Calu3 (cell line): ENCODE data around the gene COA5. TPM values are rescaled to one million over a fixed set of nuclear protein-coding genes. Genes with fewer than 3 reads are reported as not detected.

ENCODE experiments used
- BruUV-seq: library from RNA; stranded (reverse); fragments of 400-500 nt; replicated peaks from 2 replicates; lab custom pipeline; 2021; lab: Mats Ljungman, UMichigan
- CTCF ChIA-PET: fragments of 300-600 bp; sonication (Branson Sonifier 250); formaldehyde crosslinking; loops from one replicate; lab custom pipeline; 2022; ENCODE audit warnings: antibody characterized with exemption; lab: Charles Lee
- DNase-seq: peaks from one replicate; pipeline ENCODE4 v3.0.0; 2022
- H3K27ac Mint-ChIP-seq: one replicate; pipeline ENCODE4 v1.8.0; 2022; ENCODE audit warnings: mixed read lengths; ENCODE audit not compliant: unreplicated experiment
- H3K27me3 Mint-ChIP-seq: one replicate; pipeline ENCODE4 v1.8.0; 2022; ENCODE audit warnings: mixed read lengths; ENCODE audit not compliant: unreplicated experiment
- H3K36me3 Mint-ChIP-seq: one replicate; pipeline ENCODE4 v1.8.0; 2022; ENCODE audit warnings: mild to moderate bottlenecking, moderate library complexity, mixed read lengths; ENCODE audit not compliant: insufficient read depth, unreplicated experiment
- H3K4me1 Mint-ChIP-seq: one replicate; pipeline ENCODE4 v1.8.0; 2022; ENCODE audit warnings: mild to moderate bottlenecking, low read depth, mixed read lengths; ENCODE audit not compliant: unreplicated experiment
- H3K4me3 Mint-ChIP-seq: one replicate; pipeline ENCODE4 v1.8.0; 2022; ENCODE audit warnings: mild to moderate bottlenecking, low read depth, moderate library complexity, mixed read lengths; ENCODE audit not compliant: unreplicated experiment
- H3K9me3 Mint-ChIP-seq: one replicate; pipeline ENCODE4 v1.8.0; 2022; ENCODE audit warnings: low read depth, mixed read lengths; ENCODE audit not compliant: unreplicated experiment
- intact Hi-C: fragments of 100-400 bp; cut with micrococcal nuclease; formaldehyde crosslinking; loops from one replicate; pipeline ENCODE4 v1.10.0; 2022; ENCODE audit not compliant: unreplicated experiment
- total RNA-seq: library from RNA; stranded (reverse); gene quantifications from 2 replicates; pipeline ENCODE4 v1.2.3, GENCODE V29; 2022
- TF ChIP-seq, protein P1 (sequence below): fragments of 200-600 bp; IDR thresholded peaks from one replicate; pipeline ENCODE4 v1.8.0; 2022; ENCODE audit warnings: antibody characterized with exemption; ENCODE audit not compliant: unreplicated experiment

The COA5 gene
- total RNA-seq, 1 experiment from 2014 or later = 24.9 TPM

DNA sequence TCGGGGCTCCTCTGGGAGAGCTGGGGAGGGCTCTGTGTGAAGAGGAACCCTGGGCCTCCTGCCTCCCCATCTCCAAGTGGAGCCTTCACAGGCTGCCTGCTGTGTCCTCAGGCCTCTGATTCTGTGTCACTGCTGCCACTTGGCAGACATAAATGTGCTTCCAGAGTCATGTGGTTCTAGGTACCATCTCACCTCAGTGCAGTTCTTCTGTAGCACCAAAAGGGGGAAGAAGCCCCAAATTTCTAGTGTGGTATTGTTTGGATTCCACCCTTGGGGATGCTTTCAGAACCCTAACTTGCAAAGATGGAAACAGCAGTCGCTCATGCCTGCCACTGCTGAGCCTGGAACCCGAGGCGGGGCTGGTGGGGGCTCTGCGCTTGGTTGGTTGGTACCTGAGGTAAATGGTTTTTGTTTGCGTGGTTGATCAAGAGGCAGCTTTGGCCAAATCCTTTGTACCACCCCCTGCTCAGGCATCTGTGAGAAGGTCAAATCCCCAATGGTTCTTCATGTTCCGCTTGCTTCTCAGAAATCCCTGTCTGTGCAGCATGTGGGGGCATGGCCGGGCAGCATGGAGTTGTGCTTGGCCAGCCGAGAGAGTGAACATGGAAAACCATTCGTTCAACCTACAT, 27.5 kb downstream of the COA5 start:
- TF ChIP-seq, protein P1, sequence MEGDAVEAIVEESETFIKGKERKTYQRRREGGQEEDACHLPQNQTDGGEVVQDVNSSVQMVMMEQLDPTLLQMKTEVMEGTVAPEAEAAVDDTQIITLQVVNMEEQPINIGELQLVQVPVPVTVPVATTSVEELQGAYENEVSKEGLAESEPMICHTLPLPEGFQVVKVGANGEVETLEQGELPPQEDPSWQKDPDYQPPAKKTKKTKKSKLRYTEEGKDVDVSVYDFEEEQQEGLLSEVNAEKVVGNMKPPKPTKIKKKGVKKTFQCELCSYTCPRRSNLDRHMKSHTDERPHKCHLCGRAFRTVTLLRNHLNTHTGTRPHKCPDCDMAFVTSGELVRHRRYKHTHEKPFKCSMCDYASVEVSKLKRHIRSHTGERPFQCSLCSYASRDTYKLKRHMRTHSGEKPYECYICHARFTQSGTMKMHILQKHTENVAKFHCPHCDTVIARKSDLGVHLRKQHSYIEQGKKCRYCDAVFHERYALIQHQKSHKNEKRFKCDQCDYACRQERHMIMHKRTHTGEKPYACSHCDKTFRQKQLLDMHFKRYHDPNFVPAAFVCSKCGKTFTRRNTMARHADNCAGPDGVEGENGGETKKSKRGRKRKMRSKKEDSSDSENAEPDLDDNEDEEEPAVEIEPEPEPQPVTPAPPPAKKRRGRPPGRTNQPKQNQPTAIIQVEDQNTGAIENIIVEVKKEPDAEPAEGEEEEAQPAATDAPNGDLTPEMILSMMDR = no peak
- CTCF ChIA-PET = no interaction called here
- no TSS peak for BruUV-seq

DNA sequence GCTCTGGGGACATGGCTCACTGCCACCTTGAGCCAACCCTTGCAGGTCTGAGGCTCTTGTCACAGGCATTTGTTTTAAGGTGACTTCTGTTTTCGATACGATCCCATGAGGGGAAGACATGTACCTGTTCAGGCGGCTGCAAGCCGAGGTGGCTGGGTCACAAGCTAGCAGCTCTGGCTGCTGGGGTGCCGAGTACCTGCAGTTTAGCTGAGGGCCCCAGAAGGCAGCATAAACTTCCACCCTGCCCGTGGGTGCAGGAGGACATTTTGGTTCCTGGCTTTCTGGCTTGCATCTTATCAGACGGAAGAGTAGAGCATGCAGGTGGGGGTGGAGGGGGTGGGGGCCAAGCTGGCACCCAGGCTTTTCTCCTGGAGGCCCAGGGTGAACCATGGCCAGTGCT, 28.4 kb downstream of the COA5 start:
- CTCF ChIA-PET = no interaction called here
- no TSS peak for BruUV-seq

More for the DNA sequence above, 27.5 kb downstream of the COA5 start:
- peaks cover 6% of the 10 kb centered on the region for H3K36me3 Mint-ChIP-seq
- no peaks in the 10 kb centered on the region for H3K4me1 Mint-ChIP-seq
- no peak overlapping the region for H3K27ac Mint-ChIP-seq
- intact Hi-C loops = no loop called here
- H3K27me3 Mint-ChIP-seq = no peaks in the 10 kb centered on the region
- H3K9me3 Mint-ChIP-seq = no peaks in the 10 kb centered on the region
- no peak for DNase-seq
- no peak overlapping the region for H3K4me3 Mint-ChIP-seq

DNA sequence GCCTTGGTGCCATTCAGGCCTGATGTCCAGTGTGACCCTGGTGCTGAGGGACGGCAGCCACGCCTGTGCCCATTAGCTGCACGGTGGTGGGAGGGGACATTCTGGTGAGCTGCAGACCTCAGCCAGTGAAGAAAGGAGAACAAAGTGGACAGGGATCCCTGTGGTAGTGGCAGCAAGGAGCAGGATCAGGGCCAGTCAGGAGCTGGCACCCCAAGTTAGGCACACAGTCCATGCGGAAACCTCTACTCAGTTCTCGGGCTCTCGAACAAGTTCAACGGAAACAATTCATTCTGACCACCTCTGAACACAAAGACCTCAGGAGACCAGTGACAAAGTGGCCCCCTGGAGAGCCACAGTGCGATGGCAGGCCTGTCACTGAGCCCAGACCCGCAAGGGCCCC, 30.1 kb downstream of the COA5 start:
- no peaks in the 10 kb centered on the region for H3K27me3 Mint-ChIP-seq
- no peak overlapping the region for H3K4me3 Mint-ChIP-seq
- H3K36me3 Mint-ChIP-seq = peaks cover 6% of the 10 kb centered on the region
- DNase-seq = no peak
- H3K4me1 Mint-ChIP-seq = no peaks in the 10 kb centered on the region
- H3K27ac Mint-ChIP-seq = no peak overlapping the region
- CTCF ChIA-PET = no interaction called here
- TF ChIP-seq, protein P1 = no peak
- no TSS peak for BruUV-seq
- no peaks in the 10 kb centered on the region for H3K9me3 Mint-ChIP-seq
- intact Hi-C loops = no loop called here

More for the DNA sequence above, 28.4 kb downstream of the COA5 start:
- Mint-ChIP-seq H3K4me1 (no peaks in the 10 kb centered on the region), H3K27me3 (no peaks in the 10 kb centered on the region), H3K27ac (no peak overlapping the region), H3K9me3 (no peaks in the 10 kb centered on the region), H3K4me3 (no peak overlapping the region), H3K36me3 (peaks cover 6% of the 10 kb centered on the region)
- DNase-seq = no peak
- intact Hi-C loops = no loop called here
- TF ChIP-seq, protein P1 = no peak

DNA sequence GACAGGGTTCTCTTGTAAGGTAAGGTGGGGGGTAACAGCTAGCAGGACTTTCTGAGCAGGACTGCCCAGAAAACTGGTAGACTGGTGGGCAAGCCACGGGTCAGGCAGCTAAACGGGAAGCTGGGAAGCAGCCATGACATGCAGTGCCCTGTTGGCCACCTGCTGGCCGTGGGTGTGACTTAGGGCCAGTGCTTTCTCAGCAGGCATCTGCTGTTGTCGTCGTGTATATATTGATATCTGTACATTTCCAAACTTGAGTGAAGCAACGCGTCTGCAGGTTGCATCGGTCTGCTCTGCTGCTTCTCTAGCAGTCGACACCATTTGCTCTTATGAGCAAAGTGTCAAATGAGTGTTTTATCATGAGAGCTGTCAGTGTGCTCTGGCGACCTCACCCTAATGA, 31.0 kb downstream of the COA5 start:
- no peak for DNase-seq
- intact Hi-C loops = no loop called here
- H3K9me3 Mint-ChIP-seq = no peaks in the 10 kb centered on the region
- CTCF ChIA-PET = no interaction called here
- BruUV-seq = no TSS peak
- no peaks in the 10 kb centered on the region for H3K27me3 Mint-ChIP-seq
- TF ChIP-seq, protein P1 = no peak
- H3K36me3 Mint-ChIP-seq = peaks cover 6% of the 10 kb centered on the region
- no peak overlapping the region for H3K27ac Mint-ChIP-seq
- no peak overlapping the region for H3K4me3 Mint-ChIP-seq
- H3K4me1 Mint-ChIP-seq = no peaks in the 10 kb centered on the region
